K562 (cell line): ENCODE results near the gene QARS1.

Source experiments
- ARID1B ChIP-seq: fragments of 450-650 bp; IDR thresholded peaks from 2 replicates; pipeline ENCODE4 v1.6.1; 2016; ENCODE audit warnings: antibody characterized with exemption, mild to moderate bottlenecking, inconsistent platforms
- BRCA1 ChIP-seq, 2 experiments: fragments of 450-650 bp in 1 of 2; sonication (generic) in 1 of 2; formaldehyde crosslinking in 1 of 2; IDR thresholded peaks; 2 replicates each; pipeline versions ENCODE4 v1.5.0 to v1.6.1; 2017 to 2020; ENCODE audit warnings: mild to moderate bottlenecking in 1 of 2, missing genetic modification reagents in 1 of 2
- CHD2 ChIP-seq: IDR thresholded peaks from 2 replicates; pipeline ENCODE4 v1.6.1; 2011; ENCODE audit warnings: low read depth, low read length
- FOXJ3 ChIP-seq: sonication (generic); formaldehyde crosslinking; IDR thresholded peaks from 2 replicates; pipeline ENCODE4 v1.4.0; 2020; ENCODE audit warnings: mild to moderate bottlenecking, missing genetic modification reagents
- HINFP ChIP-seq: fragments of 450-650 bp; conservative IDR thresholded peaks from 2 replicates; pipeline ENCODE4 v1.6.1; 2016; ENCODE audit warnings: missing genetic modification characterization, low read depth, mild to moderate bottlenecking, control low read depth, missing compliant biosample characterization
- HOXB6 ChIP-seq: fragments of 250-450 bp; sonication (Bioruptor Pico); IDR thresholded peaks from 2 replicates; pipeline ENCODE4 v1.5.1; 2022; ENCODE audit warnings: mild to moderate bottlenecking, borderline replicate concordance
- PREB ChIP-seq: sonication (generic); formaldehyde crosslinking; IDR thresholded peaks from 2 replicates; pipeline ENCODE4 v1.8.1; 2023; ENCODE audit warnings: mild to moderate bottlenecking, missing genetic modification reagents
- SPI1 ChIP-seq: IDR thresholded peaks from 2 replicates; pipeline ENCODE4 v1.6.1; 2011; ENCODE audit warnings: low read depth, low read length, control low read depth, borderline replicate concordance
- TFAP4 ChIP-seq: sonication (generic); formaldehyde crosslinking; IDR thresholded peaks from 2 replicates; pipeline ENCODE4 v1.8.0; 2022; ENCODE audit warnings: missing genetic modification reagents, mild to moderate bottlenecking, moderate library complexity, borderline replicate concordance
- YY1 ChIP-seq, 3 experiments: IDR thresholded peaks; 2 replicates each; pipeline ENCODE4 v1.6.1; 2011; ENCODE audit warnings: low read length in 2 of 3, mild to moderate bottlenecking in 2 of 3, moderate library complexity in 2 of 3, borderline replicate concordance in 1 of 3, control low read depth in 1 of 3, low read depth in 1 of 3; ENCODE audit not compliant: insufficient read depth in 3 of 3, insufficient replicate concordance in 2 of 3, control insufficient read depth in 1 of 3, insufficient read length in 1 of 3; ENCODE audit errors: extremely low read depth in 1 of 3
- TF ChIP-seq, protein P1 (sequence below): fragments of 450-650 bp; IDR thresholded peaks from 2 replicates; pipeline ENCODE4 v1.6.1; 2018; ENCODE audit not compliant: partially characterized antibody
- TF ChIP-seq, protein P2 (sequence below): fragments of 250-450 bp; sonication (Bioruptor Pico); IDR thresholded peaks from 2 replicates; pipeline ENCODE4 v1.5.0; 2022; ENCODE audit warnings: mild to moderate bottlenecking

GRCh38 chr3:49148159-49148558 is 43.6 kb upstream of the QARS1 start:
- TF ChIP-seq TFAP4 = no peak
- TF ChIP-seq CHD2 = no peak
- no peak for TF ChIP-seq HINFP (tag)
- no peak for TF ChIP-seq PREB (CRISPR knock-in tag)
- TF ChIP-seq YY1 (IDR thresholded peaks at IDR 0.05; ENCODE audit: borderline replicate concordance in 1 of 3, control insufficient read depth in 1 of 3, extremely low read depth in 1 of 3, insufficient read depth in 3 of 3, insufficient read length in 1 of 3, insufficient replicate concordance in 2 of 3, low read depth in 1 of 3, low read length in 2 of 3) = no peak
- TF ChIP-seq FOXJ3 (CRISPR knock-in tag) = no peak
- TF ChIP-seq, protein P1, sequence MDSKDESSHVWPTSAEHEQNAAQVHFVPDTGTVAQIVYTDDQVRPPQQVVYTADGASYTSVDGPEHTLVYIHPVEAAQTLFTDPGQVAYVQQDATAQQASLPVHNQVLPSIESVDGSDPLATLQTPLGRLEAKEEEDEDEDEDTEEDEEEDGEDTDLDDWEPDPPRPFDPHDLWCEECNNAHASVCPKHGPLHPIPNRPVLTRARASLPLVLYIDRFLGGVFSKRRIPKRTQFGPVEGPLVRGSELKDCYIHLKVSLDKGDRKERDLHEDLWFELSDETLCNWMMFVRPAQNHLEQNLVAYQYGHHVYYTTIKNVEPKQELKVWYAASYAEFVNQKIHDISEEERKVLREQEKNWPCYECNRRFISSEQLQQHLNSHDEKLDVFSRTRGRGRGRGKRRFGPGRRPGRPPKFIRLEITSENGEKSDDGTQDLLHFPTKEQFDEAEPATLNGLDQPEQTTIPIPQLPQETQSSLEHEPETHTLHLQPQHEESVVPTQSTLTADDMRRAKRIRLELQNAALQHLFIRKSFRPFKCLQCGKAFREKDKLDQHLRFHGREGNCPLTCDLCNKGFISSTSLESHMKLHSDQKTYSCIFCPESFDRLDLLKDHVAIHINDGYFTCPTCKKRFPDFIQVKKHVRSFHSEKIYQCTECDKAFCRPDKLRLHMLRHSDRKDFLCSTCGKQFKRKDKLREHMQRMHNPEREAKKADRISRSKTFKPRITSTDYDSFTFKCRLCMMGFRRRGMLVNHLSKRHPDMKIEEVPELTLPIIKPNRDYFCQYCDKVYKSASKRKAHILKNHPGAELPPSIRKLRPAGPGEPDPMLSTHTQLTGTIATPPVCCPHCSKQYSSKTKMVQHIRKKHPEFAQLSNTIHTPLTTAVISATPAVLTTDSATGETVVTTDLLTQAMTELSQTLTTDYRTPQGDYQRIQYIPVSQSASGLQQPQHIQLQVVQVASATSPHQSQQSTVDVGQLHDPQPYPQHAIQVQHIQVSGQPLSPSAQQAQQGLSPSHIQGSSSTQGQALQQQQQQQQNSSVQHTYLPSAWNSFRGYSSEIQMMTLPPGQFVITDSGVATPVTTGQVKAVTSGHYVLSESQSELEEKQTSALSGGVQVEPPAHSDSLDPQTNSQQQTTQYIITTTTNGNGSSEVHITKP = no peak
- TF ChIP-seq HOXB6 = no peak
- no peak for TF ChIP-seq ARID1B
- TF ChIP-seq, protein P2, sequence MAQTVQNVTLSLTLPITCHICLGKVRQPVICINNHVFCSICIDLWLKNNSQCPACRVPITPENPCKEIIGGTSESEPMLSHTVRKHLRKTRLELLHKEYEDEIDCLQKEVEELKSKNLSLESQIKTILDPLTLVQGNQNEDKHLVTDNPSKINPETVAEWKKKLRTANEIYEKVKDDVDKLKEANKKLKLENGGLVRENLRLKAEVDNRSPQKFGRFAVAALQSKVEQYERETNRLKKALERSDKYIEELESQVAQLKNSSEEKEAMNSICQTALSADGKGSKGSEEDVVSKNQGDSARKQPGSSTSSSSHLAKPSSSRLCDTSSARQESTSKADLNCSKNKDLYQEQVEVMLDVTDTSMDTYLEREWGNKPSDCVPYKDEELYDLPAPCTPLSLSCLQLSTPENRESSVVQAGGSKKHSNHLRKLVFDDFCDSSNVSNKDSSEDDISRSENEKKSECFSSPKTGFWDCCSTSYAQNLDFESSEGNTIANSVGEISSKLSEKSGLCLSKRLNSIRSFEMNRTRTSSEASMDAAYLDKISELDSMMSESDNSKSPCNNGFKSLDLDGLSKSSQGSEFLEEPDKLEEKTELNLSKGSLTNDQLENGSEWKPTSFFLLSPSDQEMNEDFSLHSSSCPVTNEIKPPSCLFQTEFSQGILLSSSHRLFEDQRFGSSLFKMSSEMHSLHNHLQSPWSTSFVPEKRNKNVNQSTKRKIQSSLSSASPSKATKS (CRISPR knock-in tag) = no peak
- no peak for TF ChIP-seq SPI1
- TF ChIP-seq BRCA1 (IDR thresholded peaks at IDR 0.05) = no peak
- no peak for TF ChIP-seq BRCA1 (CRISPR knock-in tag; IDR thresholded peaks at IDR 0.05)
